Heart left ventricle (tissue), 13 donors: ENCODE data around the gene PICALM.

Source experiments
- POLR2A ChIP-seq, 2 donors: fragments of 450-650 bp; IDR thresholded peaks; one replicate each; pipeline ENCODE4 v1.6.1; 2017; ENCODE audit warnings: antibody characterized with exemption in 2 of 2, mild to moderate bottlenecking in 2 of 2, moderate library complexity in 2 of 2
- TF ChIP-seq, protein P1 (sequence below), 12 donors: fragments of 200-600 bp; sonication (generic) in 4 of 12; IDR thresholded peaks; one replicate each; pipeline versions ENCODE4 v1.5.0 to v1.8.0; 2018 to 2022; ENCODE audit warnings: antibody characterized with exemption in 12 of 12, mild to moderate bottlenecking in 5 of 12
- donor health status: ischemic (EF 13 %, LVEDD 7.1; RV severe dilation, severe dysfunction).
- donor health status: DM: no; HTN: yes; CAD: no.
- donor health status: DM: no; HTN: no; CAD: no.
- donor health status: ischemic (EF 25% LVEDD 6.9; RV normal size, moderate dysfunction).
- donor health status: ischemic (EF 25% LVEDD 5.7; RV mildly dilated, moderate dysfunction).
- donor health status: ischemic (EF 35%, LVEDD 5.7; RV mildly dilated, moderate dysfunction).
- donor health status: nonischemic (EF 11% LVEDD 7.7; RV severe dilation, severe dysfunction).
- donor health status: DM: yes; HTN: yes; CAD: no.
- donor health status: PGD.
- donor health status: ischemic (EF 29% LVEDD 5.4; RV normal size, mild dysfunction).
- donor health status: nonischemic (EF 23%, LVEDD 6.1; RV moderate dilation, normal function).

DNA sequence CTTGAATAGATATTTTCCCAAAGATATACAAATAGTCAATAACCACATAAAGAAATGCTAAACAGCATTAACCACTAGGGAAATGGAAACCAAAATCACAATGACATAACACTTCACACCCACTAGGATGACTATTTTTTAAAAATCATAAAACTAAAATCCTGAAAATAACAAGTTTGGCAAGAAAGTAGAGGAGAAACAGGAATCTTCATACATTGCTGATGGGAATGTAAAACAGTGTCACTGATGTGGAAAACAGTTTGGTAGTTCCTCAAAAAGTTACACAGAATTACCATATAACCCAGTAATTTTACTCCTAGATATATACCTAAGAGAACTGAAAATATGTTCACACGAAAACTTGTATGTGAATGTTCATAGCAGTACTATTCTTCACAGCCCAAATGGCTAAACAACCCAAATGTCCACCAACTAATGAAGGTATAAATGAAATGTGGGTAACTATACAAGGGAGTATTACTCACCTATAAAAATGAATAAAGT, 12.5 kb downstream of the PICALM start:
- TF ChIP-seq, protein P1, sequence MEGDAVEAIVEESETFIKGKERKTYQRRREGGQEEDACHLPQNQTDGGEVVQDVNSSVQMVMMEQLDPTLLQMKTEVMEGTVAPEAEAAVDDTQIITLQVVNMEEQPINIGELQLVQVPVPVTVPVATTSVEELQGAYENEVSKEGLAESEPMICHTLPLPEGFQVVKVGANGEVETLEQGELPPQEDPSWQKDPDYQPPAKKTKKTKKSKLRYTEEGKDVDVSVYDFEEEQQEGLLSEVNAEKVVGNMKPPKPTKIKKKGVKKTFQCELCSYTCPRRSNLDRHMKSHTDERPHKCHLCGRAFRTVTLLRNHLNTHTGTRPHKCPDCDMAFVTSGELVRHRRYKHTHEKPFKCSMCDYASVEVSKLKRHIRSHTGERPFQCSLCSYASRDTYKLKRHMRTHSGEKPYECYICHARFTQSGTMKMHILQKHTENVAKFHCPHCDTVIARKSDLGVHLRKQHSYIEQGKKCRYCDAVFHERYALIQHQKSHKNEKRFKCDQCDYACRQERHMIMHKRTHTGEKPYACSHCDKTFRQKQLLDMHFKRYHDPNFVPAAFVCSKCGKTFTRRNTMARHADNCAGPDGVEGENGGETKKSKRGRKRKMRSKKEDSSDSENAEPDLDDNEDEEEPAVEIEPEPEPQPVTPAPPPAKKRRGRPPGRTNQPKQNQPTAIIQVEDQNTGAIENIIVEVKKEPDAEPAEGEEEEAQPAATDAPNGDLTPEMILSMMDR (IDR thresholded peaks at IDR 0.05), result no peak
- TF ChIP-seq POLR2A (IDR thresholded peaks at IDR 0.05), result no peak
